Activated CD4-positive, CD25-positive, alpha-beta regulatory T cell (primary cell): ENCODE measurements around the gene ST6GALNAC4.

Experiments
- DNase-seq, 4 experiments: peaks; one replicate each; lab custom pipeline; 2025; lab: John Stamatoyannopoulos, UW

Gene ST6GALNAC4

DNA sequence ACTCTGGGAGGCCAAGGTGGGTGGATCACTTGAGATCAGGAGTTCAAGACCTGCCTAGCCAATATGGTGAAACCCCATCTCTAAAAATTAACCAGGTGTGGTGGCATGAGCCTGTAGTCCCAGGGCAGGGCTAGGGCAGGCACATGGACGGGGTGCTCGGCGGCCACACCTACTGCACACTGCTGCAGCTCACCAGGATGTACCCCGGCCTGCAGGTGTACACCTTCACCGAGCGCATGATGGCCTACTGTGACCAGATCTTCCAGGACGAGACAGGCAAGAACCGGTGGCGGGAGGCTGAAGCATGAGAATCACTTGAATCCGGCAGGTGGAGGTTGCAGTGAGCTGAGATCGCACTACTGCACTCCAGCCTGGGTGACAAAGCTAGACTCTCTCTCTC, 3.2 kb downstream of the ST6GALNAC4 start:
- DNase-seq, result no peak

GRCh38 chr9:127912882-127913281, 4.0 kb downstream of the ST6GALNAC4 start:
- DNase-seq, result no peak

- no peak for DNase-seq
Observed at GRCh38 chr9:127912296-127912695, 4.5 kb downstream of the ST6GALNAC4 start.

DNA sequence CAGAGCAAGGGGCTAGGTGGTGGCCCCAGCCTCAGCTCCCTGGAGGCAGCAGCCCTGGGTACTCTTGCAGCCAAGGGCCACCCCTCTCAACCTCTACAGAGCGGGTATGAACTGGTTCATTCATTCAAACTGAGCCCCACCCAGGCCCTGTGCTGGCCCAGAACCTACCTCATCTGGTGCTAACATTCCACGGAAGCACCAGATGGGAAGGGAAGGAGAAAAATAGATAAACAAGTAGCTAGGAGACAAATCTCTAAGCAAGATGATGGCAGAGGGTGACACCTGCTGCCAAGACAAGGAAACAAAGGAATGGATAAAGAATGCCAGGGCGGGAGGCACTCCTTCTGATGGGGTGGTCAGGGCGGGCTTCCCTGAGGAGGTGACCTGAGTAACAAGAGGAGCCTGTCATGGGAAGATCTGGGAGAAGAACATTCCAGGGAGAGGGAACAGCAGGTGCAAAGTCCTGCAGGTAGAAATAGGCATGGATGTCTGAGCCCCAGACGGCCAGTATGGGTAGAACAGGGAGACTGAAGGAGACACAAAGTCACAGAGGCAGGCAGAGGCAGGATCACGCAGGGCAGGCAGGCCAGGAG, 6.1 kb downstream of the ST6GALNAC4 start:
- no peak for DNase-seq

- no peak for DNase-seq
Observed at GRCh38 chr9:127909839-127910273, 7.0 kb downstream of the ST6GALNAC4 start.

GRCh38 chr9:127908660-127908926, 8.2 kb downstream of the ST6GALNAC4 start:
- no peak for DNase-seq

DNA sequence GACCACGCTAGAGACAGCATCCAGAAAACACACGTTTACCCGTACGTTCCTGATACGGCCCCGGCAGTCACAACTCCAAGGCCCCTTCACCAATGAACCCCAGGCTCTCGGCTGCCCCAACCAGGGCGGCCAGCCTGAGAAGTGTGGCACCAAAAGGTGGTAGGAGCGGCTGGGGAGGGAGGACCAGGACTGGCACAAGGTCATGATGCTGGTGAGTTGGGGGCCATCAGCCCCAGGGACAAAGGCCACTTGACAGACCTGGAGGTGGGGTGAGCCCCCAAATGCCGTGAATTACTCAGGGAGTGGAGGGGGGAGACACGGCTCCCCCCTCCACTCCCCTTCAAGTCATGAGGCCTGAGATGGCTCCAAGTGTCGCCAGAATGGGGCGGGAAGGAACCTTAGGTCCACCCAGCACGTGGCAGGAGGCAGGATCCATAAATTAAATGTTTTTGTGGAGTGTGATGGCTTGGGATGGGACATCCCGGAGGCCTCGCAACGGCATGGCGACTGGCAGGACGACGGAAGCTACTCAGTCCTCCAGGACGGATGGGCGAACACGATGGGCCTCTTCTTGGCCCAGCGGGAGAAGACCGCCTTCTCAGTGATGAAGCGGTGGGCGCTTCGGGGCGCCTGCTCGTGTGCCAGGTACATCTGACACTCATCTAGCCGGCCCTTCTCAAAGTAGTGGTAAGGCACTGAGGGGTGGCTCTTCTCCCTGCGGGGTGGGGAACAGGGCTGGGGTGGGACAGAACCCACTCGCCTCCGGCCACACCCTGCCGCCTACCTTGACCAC, 8.8 kb downstream of the ST6GALNAC4 start:
- DNase-seq, result no peak

GRCh38 chr9:127905788-127906191, 11.1 kb downstream of the ST6GALNAC4 start:
- DNase-seq, result peak in 2 of 4 experiments; percentile 44 to 58

- DNase-seq, result peak in 1 of 4 experiments; percentile 29
Observed at GRCh38 chr9:127905004-127905728, 11.7 kb downstream of the ST6GALNAC4 start.

GRCh38 chr9:127904561-127905003, 12.3 kb downstream of the ST6GALNAC4 start:
- no peak for DNase-seq

DNA sequence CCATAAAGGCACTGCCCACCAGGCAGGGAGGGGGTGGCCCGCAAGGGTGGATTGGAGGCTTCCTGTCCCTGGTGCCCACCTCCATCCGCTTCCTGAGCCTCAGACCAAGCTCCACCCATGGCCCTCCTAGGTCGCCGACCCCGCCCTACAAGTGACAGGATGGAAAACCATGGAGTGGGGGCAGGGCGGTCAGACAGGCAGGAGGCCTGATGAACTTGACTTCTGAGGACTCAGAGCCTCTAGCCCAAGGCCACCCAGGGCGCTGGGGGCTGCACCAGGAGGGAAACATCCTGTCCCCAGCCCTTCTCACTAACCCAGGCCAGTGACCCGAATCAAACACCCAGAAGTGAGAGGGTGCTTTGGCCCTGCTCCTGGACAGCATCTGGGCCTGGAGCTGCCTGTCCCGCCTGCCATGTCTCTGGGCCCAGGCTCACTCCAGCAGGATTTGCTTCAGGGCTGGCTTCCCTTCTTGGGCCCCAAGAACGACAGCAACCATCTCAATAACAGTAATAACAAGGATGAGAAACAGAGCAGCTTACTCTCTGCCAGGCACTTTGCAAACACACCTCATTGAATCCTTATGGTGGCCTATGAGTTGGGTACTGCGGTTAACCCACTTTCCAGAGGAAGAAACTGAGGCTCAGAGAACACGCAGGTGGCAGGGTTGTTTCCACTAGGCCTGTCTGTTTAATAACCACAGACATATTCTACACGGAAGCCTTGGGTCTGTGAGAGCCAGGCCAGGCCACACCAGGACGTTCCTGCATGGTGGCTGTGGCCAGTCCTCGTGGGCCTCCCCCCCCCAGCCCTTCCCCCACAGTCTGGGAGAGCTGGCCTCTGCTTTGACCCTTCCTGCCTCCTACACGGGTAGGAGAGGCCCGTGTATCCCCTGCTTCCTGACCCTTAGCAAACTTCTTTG, 13.0 kb downstream of the ST6GALNAC4 start:
- peak in 2 of 4 experiments; percentile 35 to 63 for DNase-seq

- DNase-seq, result peak; percentile 30 to 58 (median 54)
Observed at GRCh38 chr9:127899128-127899943, 17.5 kb downstream of the ST6GALNAC4 start, which contains the start of gene ST6GALNAC6. Gene ST6GALNAC6 (minus strand): TSS chr9:127899603. CDS start chr9:127897981, 1,622 bp downstream.

DNA sequence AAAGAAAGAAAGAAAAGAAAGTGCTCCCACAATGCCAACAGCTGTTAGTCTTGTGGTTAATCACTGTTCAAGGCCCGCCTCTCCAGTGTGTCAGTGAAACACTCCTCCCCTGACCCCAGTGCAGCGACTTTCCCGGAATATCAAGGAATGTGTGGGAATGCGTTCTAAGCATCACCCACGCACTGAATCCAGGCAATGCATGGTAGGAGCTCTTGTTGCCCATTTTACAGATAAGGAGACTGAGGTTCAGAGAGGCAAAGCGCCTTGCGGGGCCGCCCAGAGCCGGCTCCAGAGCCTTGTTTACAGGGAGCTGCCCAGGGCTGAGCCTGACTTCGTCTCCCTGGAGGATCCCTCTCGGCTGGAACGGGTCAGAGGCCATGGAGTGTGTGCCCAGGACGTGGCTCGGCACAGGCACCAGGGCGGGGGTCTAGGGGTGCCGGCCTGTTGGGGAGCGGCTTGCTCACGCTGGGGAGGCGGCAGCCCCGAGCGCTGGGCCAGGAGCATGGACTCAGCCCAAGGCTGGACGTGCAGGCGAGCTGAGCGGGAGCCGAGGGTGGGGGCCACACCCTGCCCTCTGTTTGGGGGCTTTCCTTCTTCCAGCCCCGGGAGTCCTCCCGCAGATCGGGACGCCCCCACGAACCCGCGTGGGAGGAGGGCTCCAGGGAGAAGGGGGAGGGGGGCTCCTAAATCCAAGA, 18.3 kb downstream of the ST6GALNAC4 start:
- no peak for DNase-seq

DNA sequence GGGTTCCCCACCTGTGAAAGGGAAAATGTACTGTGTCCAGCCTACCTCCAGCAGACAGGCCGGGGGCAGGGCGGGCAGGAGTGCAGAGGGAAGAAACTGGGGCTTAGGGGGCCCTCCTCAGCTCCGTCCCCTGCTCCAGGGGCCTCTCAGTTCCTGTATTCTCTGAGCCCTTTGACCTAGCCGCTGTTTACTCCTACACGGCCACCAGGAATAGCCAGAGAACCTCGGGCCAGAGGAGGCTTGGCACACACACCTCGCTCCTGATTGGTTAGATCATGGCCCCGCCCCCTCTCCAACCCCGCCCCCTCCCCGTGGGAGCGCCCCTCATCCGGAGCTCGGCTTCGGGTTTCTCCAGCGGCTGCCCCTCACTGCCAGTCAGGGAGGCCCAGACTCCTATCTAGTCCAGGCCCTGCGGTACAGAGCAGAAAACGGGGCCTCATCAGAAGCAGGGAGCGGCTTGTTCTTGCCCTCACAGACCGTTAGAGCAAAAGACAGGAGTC, 19.6 kb downstream of the ST6GALNAC4 start:
- no peak for DNase-seq

DNA sequence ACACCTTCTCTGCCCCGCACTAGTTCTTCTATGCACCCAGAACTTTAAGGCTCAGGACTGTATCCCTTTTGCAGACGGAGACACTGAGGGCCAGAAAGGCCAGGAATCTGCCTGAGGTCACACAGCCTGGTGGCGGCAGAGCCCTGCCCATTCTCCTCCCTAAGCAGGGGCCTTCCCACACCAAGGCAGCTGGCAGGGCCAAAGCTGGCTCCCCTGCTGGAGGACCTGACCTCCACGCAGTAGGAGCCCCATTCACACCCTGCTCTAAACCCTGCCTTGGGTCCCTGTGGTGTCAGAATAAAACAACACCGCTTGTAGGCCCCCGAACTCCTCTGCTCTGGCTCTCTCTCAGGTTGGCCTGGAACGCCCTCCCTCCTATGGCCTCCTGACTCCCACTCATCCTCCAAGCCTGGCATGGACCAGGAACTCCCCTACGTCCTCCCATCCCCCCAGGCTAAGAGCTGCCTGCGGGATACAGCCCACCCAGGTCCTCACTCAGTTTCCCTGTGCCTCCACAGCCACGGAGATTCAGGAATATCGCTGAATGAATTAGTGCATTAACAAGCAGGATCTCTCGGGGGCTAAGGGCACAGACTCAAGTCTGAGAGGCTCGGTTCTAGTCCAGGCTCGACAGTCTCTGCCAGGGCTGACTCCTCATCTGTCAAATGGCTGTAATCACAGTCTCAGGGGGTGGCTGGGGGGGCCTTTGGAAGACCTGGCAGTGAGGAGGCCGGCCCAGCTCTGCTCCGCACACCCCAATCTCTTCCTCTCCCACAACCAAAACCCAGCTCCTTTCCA, 20.2 kb downstream of the ST6GALNAC4 start:
- DNase-seq, result no peak

- no peak for DNase-seq
Observed at GRCh38 chr9:127895811-127896210, 21.0 kb downstream of the ST6GALNAC4 start.

- no peak for DNase-seq
Observed at GRCh38 chr9:127893392-127893791, 23.4 kb downstream of the ST6GALNAC4 start.

- DNase-seq, result no peak
Observed at GRCh38 chr9:127892831-127893230, 24.0 kb downstream of the ST6GALNAC4 start.

- DNase-seq, result no peak
Observed at GRCh38 chr9:127890053-127890452, 26.8 kb downstream of the ST6GALNAC4 start.
